Measurements from ENCODE around the gene PEX11A.

DNA sequence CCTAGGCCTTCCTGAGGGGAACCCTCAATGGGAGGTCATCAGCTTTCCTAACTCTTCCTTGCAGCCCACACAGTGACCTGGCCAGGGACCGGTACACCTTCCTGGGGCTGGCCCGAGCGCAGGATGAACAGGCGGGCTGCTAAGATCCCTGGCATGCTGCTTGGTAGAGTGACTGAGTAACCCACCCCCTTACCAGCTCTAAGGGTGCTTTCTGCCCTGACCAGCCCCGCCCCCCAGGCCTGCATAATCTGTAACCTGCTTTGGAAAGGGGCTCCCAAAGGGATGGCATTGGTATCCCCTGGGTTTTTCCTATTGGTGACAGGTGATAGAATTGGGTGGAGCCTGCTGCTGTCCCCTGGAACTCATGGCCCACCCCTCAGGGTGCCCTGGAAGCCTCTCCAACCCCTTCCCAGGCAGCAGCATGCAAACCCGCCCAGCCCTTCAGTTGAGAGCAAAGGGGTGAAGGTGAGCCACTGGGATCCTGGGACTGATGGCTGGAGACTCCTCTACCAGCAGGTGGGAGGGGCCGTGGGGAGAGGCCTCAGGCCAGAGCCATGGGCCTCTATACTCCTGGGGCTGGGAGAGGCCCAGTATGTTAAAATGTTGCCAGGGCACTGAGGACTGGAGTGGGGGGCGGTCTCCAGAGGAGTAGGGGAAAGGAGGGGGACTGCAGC, 24.2 kb downstream of the PEX11A start:
- TF ChIP-seq SUZ12 (IDR thresholded peaks at IDR 0.05; ENCODE audit: extremely low read depth, insufficient read depth, insufficient read length) (no peak), YY1 (IDR thresholded peaks at IDR 0.05; ENCODE audit: insufficient read depth, insufficient read length) (no peak)

Measured in NT2/D1 (cell line).